ENCODE measurements around the gene CASKIN2. TPM values are rescaled to one million over a fixed set of nuclear protein-coding genes. Genes with fewer than 3 reads are reported as not detected.

Gene CASKIN2
- total and polyA plus RNA-seq, 10 of the 15 experiments (the other 5 are each of a cell fraction or from before 2014, with no cell fraction given): 0.02 to 2.7 (median 0.44) TPM; not detected in 1

- TF ChIP-seq BCL3 (IDR thresholded peaks at IDR 0.05; ENCODE audit: borderline replicate concordance, insufficient read depth, low read depth, low read length, poor library complexity, severe bottlenecking): no peak
- 0 out of 2 replicates have a peak, but pooled peaks have one; percentile 80 for TF ChIP-seq HDAC2 (IDR thresholded peaks at IDR 0.05)
- peak; percentile 63 for TF ChIP-seq LARP7 (IDR thresholded peaks at IDR 0.05)
- TF ChIP-seq FOXM1 (IDR thresholded peaks at IDR 0.05; ENCODE audit: low read depth, low read length): no peak
- TF ChIP-seq MTA2 (IDR thresholded peaks at IDR 0.05; ENCODE audit: low read depth): no peak
- no peak for TF ChIP-seq SUZ12 (IDR thresholded peaks at IDR 0.05; ENCODE audit: unreplicated experiment)
- TF ChIP-seq HDGF (IDR thresholded peaks at IDR 0.05): no peak
- no peak for TF ChIP-seq ATF2 (IDR thresholded peaks at IDR 0.05; ENCODE audit: low read length)
- TF ChIP-seq CREB1 (IDR thresholded peaks at IDR 0.05; ENCODE audit: low read depth): peak; percentile 9; the same call in 1 of the 2 replicates
- TF ChIP-seq TAF1 (IDR thresholded peaks at IDR 0.05; ENCODE audit: borderline replicate concordance, low read depth, low read length): no peak
- peak; percentile 90 for TF ChIP-seq PBX3 (IDR thresholded peaks at IDR 0.05; ENCODE audit: insufficient replicate concordance, low read depth, low read length)
- no peak for TF ChIP-seq SRF (IDR thresholded peaks at IDR 0.05; ENCODE audit: low read depth in 2 of 2, low read length in 2 of 2)
- 0 out of 2 replicates have a peak, but pooled peaks have one; percentile 15 for TF ChIP-seq ZNF687 (IDR thresholded peaks at IDR 0.05)
- TF ChIP-seq POLR2A (IDR thresholded peaks at IDR 0.05; ENCODE audit: low read depth, low read length): no peak
- no peak for TF ChIP-seq PAX5 (IDR thresholded peaks at IDR 0.05; ENCODE audit: borderline replicate concordance, low read depth, low read length)
- no peak for TF ChIP-seq DPF2 (IDR thresholded peaks at IDR 0.05)
- no peak for TF ChIP-seq IRF3 (IDR thresholded peaks at IDR 0.05)
- no peak; the same call in 1 of the 2 replicates for TF ChIP-seq ZNF207 (IDR thresholded peaks at IDR 0.05; ENCODE audit: borderline replicate concordance)
- TF ChIP-seq IRF4 (IDR thresholded peaks at IDR 0.05; ENCODE audit: low read depth, low read length): no peak
- peak; percentile 50; the same call in 1 of the 2 replicates for TF ChIP-seq NBN (IDR thresholded peaks at IDR 0.05)
- TF ChIP-seq JUND (IDR thresholded peaks at IDR 0.05; ENCODE audit: low read depth, low read length): no peak
- TF ChIP-seq KAT2A (conservative IDR thresholded peaks at IDR 0.05; ENCODE audit: control insufficient read depth, low read depth, low read length): no peak
- no peak for TF ChIP-seq HDAC6 (IDR thresholded peaks at IDR 0.05; ENCODE audit: unreplicated experiment)
These were observed at the start of gene CASKIN2 (continued) for GRCh38 chr17:75515496-75516254.

Measured in GM12878 (cell line).